IMR-90 (cell line): ENCODE measurements around the gene CCDC92. TPM values are rescaled to one million over a fixed set of nuclear protein-coding genes. Genes with fewer than 3 reads are reported as not detected.

Source experiments
- ATAC-seq: fragments of 200-7000 bp; cut with Tn5 transposase; 2 replicates; pipeline ENCODE4 v1.9.1; 2020; ENCODE audit warnings: low read depth, mild to moderate bottlenecking, moderate library complexity
- BruUV-seq: library from RNA; stranded (reverse); fragments of 400-500 nt; replicated peaks from 2 replicates; lab custom pipeline; 2021; lab: Mats Ljungman, UMichigan
- CTCF ChIA-PET: fragments of 300-600 bp; formaldehyde crosslinking; extraction: SDS; loops from one replicate; lab custom pipeline; 2021; ENCODE audit warnings: antibody characterized with exemption; lab: Yijun Ruan, JAX
- POLR2A ChIA-PET: fragments of 300-600 bp; sonication (Branson Sonifier 250); formaldehyde crosslinking; loops from one replicate; lab custom pipeline; 2022; ENCODE audit warnings: antibody characterized with exemption; ENCODE audit not compliant: unreplicated experiment; lab: Charles Lee
- DNase-seq: peaks from one replicate; pipeline ENCODE4 v3.0.0; 2013
- H2AFZ ChIP-seq: replicated peaks from 2 replicates; pipeline ENCODE3; 2013; ENCODE audit warnings: low read length, mild to moderate bottlenecking; ENCODE audit not compliant: poor library complexity
- H2AK5ac ChIP-seq: 2 replicates; pipeline ENCODE4 v1.6.1; 2013; ENCODE audit warnings: low read depth, low read length, inconsistent platforms
- H2AK9ac ChIP-seq: replicated peaks from 2 replicates; pipeline ENCODE3; 2013; ENCODE audit warnings: mild to moderate bottlenecking, low read depth, low read length, moderate library complexity; ENCODE audit not compliant: poor library complexity
- H2BK120ac ChIP-seq: 2 replicates; pipeline ENCODE4 v1.6.1; 2013; ENCODE audit warnings: low read depth, low read length, inconsistent platforms
- H2BK15ac ChIP-seq: 3 replicates; pipeline ENCODE4 v1.6.1; 2013; ENCODE audit warnings: low read depth, low read length, inconsistent platforms
- H2BK20ac ChIP-seq: 2 replicates; pipeline ENCODE4 v1.6.1; 2013; ENCODE audit warnings: low read depth, mild to moderate bottlenecking, inconsistent platforms, low read length, moderate library complexity
- H2BK5ac ChIP-seq: 2 replicates; pipeline ENCODE4 v1.6.1; 2013; ENCODE audit warnings: mild to moderate bottlenecking, low read depth, low read length, inconsistent platforms; ENCODE audit not compliant: poor library complexity, severe bottlenecking
- H3K14ac ChIP-seq: replicated peaks from 2 replicates; pipeline ENCODE4 v1.6.1; 2013; ENCODE audit warnings: low read depth, low read length, inconsistent platforms
- H3K18ac ChIP-seq: 2 replicates; pipeline ENCODE4 v1.6.1; 2013; ENCODE audit warnings: low read depth, low read length, control low read depth
- H3K23ac ChIP-seq: 2 replicates; pipeline ENCODE4 v1.6.1; 2013; ENCODE audit warnings: low read depth, low read length, inconsistent platforms
- H3K27ac ChIP-seq: 2 replicates; pipeline ENCODE4 v1.5.1; 2013; ENCODE audit warnings: mild to moderate bottlenecking, control low read depth, low read length; ENCODE audit not compliant: insufficient read depth
- H3K27me3 ChIP-seq: 2 replicates; pipeline ENCODE4 v1.6.1; 2013; ENCODE audit warnings: low read length; ENCODE audit not compliant: control insufficient read depth, insufficient read depth
- H3K36me3 ChIP-seq: 2 replicates; pipeline ENCODE4 v1.6.1; 2013; ENCODE audit warnings: low read length, mixed read lengths; ENCODE audit not compliant: control insufficient read depth, insufficient read depth
- H3K4ac ChIP-seq: 2 replicates; pipeline ENCODE4 v1.6.1; 2013; ENCODE audit warnings: low read depth, low read length, inconsistent platforms
- H3K4me1 ChIP-seq: 2 replicates; pipeline ENCODE4 v1.6.1; 2013; ENCODE audit warnings: low read length, mixed read lengths; ENCODE audit not compliant: control insufficient read depth, insufficient read depth
- H3K4me2 ChIP-seq: 2 replicates; pipeline ENCODE4 v1.6.1; 2013; ENCODE audit warnings: low read depth, mild to moderate bottlenecking, control low read depth, low read length, moderate library complexity
- H3K4me3 ChIP-seq: 2 replicates; pipeline ENCODE4 v1.5.1; 2013; ENCODE audit warnings: low read depth, mild to moderate bottlenecking, control low read depth, low read length, moderate library complexity; ENCODE audit not compliant: insufficient read depth
- H3K56ac ChIP-seq: 2 replicates; pipeline ENCODE4 v1.6.1; 2013; ENCODE audit warnings: low read length, inconsistent platforms; ENCODE audit not compliant: insufficient read depth; ENCODE audit errors: extremely low read depth
- H3K79me1 ChIP-seq, 2 experiments: 2 replicates each; pipeline ENCODE4 v1.6.1; 2013; ENCODE audit warnings: low read length in 2 of 2, inconsistent platforms in 1 of 2, low read depth in 1 of 2
- H3K9ac ChIP-seq: 2 replicates; pipeline ENCODE4 v1.6.1; 2013; ENCODE audit warnings: low read depth, low read length, control low read depth
- H3K9me1 ChIP-seq: 2 replicates; pipeline ENCODE4 v1.6.1; 2013; ENCODE audit warnings: low read length, inconsistent platforms; ENCODE audit not compliant: insufficient read depth
- H3K9me3 ChIP-seq: 2 replicates; pipeline ENCODE4 v1.6.1; 2013; ENCODE audit warnings: low read length; ENCODE audit not compliant: control insufficient read depth, insufficient read depth
- H4K20me1 ChIP-seq: 2 replicates; pipeline ENCODE4 v1.6.1; 2013; ENCODE audit warnings: low read length, inconsistent platforms; ENCODE audit not compliant: insufficient read depth
- H4K5ac ChIP-seq: 2 replicates; pipeline ENCODE4 v1.6.1; 2013; ENCODE audit warnings: mild to moderate bottlenecking, low read depth, low read length, control low read depth
- H4K8ac ChIP-seq, 2 experiments: 2 replicates each; pipeline ENCODE4 v1.6.1; 2013; ENCODE audit warnings: low read depth in 2 of 2, low read length in 2 of 2, control low read depth in 1 of 2, inconsistent platforms in 1 of 2
- H4K91ac ChIP-seq: 2 replicates; pipeline ENCODE4 v1.6.1; 2013; ENCODE audit warnings: low read depth, low read length, inconsistent platforms; ENCODE audit not compliant: insufficient read depth
- MAFK ChIP-seq: IDR thresholded peaks from 2 replicates; pipeline ENCODE4 v1.6.1; 2012; ENCODE audit warnings: low read depth, low read length, improper control_type of control experiment
- NFE2L2 ChIP-seq: fragments of 150-350 bp; IDR thresholded peaks from 2 replicates; pipeline ENCODE4 v1.6.1; 2016; ENCODE audit warnings: low read depth, mild to moderate bottlenecking, low read length
- RAD21 ChIP-seq: IDR thresholded peaks from 2 replicates; pipeline ENCODE4 v1.6.1; 2012; ENCODE audit warnings: low read length, improper control_type of control experiment
- WGBS, 2 experiments: methylation state at CpG; one replicate each; pipeline versions ENCODE4 v1.1.5 to v1.1.7; 2013; ENCODE audit warnings: missing lambda C conversion rate in 2 of 2; ENCODE audit not compliant: insufficient read length in 1 of 2; ENCODE audit errors: extremely low coverage in 2 of 2; 5-methylcytosine and 5-hydroxymethylcytosine counted together
- dilution Hi-C: fragments of 300-500 bp; cut with HindIII; formaldehyde crosslinking; loops from one replicate; pipeline ENCODE4 v1.14.3; 2018; ENCODE audit warnings: low sequenced_read_pairs; ENCODE audit not compliant: unreplicated experiment
- in situ Hi-C: fragments of 300-500 bp; cut with MboI; formaldehyde crosslinking; loops from 3 replicates; pipeline ENCODE4 v1.14.3; 2019; ENCODE audit warnings: low sequenced_read_pairs, inconsistent platforms, mixed read lengths
- intact Hi-C: fragments of 100-400 bp; cut with micrococcal nuclease; formaldehyde crosslinking; loops from 2 replicates; pipeline ENCODE4 v1.10.0; 2022
- polyA plus RNA-seq, 3 experiments: library from polyadenylated mRNA; depleted of rRNA; stranded (reverse); fragments of >200 nt; gene quantifications; 2 replicates each; pipeline ENCODE4 v1.2.3, GENCODE V29; 2012; ENCODE audit warnings: low replicate concordance in 1 of 3
- total RNA-seq: library from RNA; depleted of rRNA; stranded (reverse); fragments of >200 nt; gene quantifications from 2 replicates; pipeline ENCODE4 v1.2.3, GENCODE V29; 2012
- TF ChIP-seq, protein P1 (sequence below): fragments of 150-350 bp; IDR thresholded peaks from 2 replicates; pipeline ENCODE4 v1.6.1; 2017; ENCODE audit warnings: mild to moderate bottlenecking, antibody characterized with exemption, low read length, low read depth

CCDC92 gene
- total and polyA plus RNA-seq, 2 of the 4 experiments (the other 2 are of a cell fraction) = 5.7 to 55.5 TPM

DNA sequence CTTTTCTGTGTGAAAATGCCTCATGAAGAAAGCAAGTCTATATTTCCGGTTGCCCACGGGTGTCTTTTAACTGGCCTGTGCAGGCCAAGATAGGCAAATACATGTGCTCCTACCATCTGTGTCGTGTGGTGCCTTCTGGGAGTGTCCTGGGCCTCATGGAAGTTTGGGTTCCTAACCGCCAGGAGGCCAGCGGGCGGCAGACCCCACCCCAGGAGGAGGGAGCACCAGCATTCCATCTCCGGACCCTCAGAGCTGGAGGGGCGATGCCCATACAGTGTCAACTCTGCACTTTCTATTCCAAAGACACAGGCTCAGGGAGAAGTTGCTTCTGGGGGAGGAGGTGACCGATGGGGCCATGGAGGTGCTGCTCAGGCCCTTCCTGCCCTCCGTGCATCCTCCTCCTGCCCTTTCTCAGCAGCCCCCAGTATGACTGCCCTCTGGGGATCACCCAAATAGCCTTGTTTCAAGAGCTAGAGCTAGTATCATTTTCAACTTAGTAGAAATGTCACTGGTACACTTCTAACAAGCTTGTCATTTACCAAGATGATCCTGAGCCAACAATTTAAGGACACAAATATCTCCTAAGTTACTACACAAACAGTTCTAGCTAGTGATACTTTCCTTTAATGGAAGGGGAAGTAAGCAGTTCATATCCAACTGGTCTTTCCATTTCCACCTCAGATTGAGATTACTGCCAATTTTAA lies 17.8 kb downstream of the CCDC92 start:
- H3K4me3 ChIP-seq = no peak overlapping the region
- no peak overlapping the region for H3K14ac ChIP-seq
- H4K20me1 ChIP-seq = 0 out of 2 replicates have a peak, but pooled peaks cover 4% of the 10 kb centered on the region
- H4K8ac ChIP-seq = no peak overlapping the region
- H3K4ac ChIP-seq = no peak overlapping the region
- no peak overlapping the region for H2AK9ac ChIP-seq
- BruUV-seq = no TSS peak
- no peaks in the 10 kb centered on the region for H3K27me3 ChIP-seq
- peaks cover 28 to 71% of the 10 kb centered on the region in 2 experiments for H3K79me1 ChIP-seq
- TF ChIP-seq MAFK = no peak
- no peak for TF ChIP-seq NFE2L2
- TF ChIP-seq RAD21 = no peak
- TF ChIP-seq, protein P1, sequence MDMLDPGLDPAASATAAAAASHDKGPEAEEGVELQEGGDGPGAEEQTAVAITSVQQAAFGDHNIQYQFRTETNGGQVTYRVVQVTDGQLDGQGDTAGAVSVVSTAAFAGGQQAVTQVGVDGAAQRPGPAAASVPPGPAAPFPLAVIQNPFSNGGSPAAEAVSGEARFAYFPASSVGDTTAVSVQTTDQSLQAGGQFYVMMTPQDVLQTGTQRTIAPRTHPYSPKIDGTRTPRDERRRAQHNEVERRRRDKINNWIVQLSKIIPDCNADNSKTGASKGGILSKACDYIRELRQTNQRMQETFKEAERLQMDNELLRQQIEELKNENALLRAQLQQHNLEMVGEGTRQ = no peak
- peaks cover 12% of the 10 kb centered on the region for H3K4me1 ChIP-seq
- no peak overlapping the region for H2BK15ac ChIP-seq
- no peak overlapping the region for H4K91ac ChIP-seq
- no peak overlapping the region for H3K27ac ChIP-seq
- WGBS, 2 experiments = no CpG with 5 or more reads among the region's 10 CpGs
- POLR2A ChIA-PET = no interaction called here
- no peak overlapping the region for H3K4me2 ChIP-seq
- H3K56ac ChIP-seq = no peak overlapping the region
- H2AFZ ChIP-seq = no peak overlapping the region
- peaks cover under 1% of the 10 kb centered on the region; the same call in 1 of the 2 replicates for H3K36me3 ChIP-seq
- in situ Hi-C loops = no loop called here
- CTCF ChIA-PET = no interaction called here
- H3K9me3 ChIP-seq = no peaks in the 10 kb centered on the region
- no peak overlapping the region for H2BK20ac ChIP-seq
- intact Hi-C loops = no loop called here
- ATAC-seq (no peak), DNase-seq (no peak)
- H3K23ac ChIP-seq = no peak overlapping the region
- no peak overlapping the region for H2BK120ac ChIP-seq
- no peak overlapping the region for H2AK5ac ChIP-seq
- peaks cover 3% of the 10 kb centered on the region for H3K9me1 ChIP-seq
- H3K18ac ChIP-seq = no peak overlapping the region
- dilution Hi-C loops = no loop called here
- no peak overlapping the region for H3K9ac ChIP-seq
- H2BK5ac ChIP-seq = no peak overlapping the region
- no peak overlapping the region for H4K5ac ChIP-seq
